DOHH2 (cell line): ENCODE results near the gene TBK1.

Source experiments
- CTCF ChIP-seq: fragments of 200-600 bp; sonication (generic); IDR thresholded peaks from one replicate; pipeline ENCODE4 v1.5.1; 2014; ENCODE audit warnings: antibody characterized with exemption, mild to moderate bottlenecking, low read depth, low read length; ENCODE audit not compliant: poor library complexity, severe bottlenecking
- EZH2phosphoT487 ChIP-seq: fragments of 200-600 bp; sonication (generic); IDR thresholded peaks from 2 replicates; pipeline ENCODE4 v1.6.1; 2017; ENCODE audit warnings: borderline replicate concordance, mild to moderate bottlenecking, antibody characterized with exemption, low read length, moderate library complexity, mixed read lengths

- TF ChIP-seq CTCF, result no peak
- no peak for TF ChIP-seq EZH2phosphoT487
Observed at GRCh38 chr12:64521833-64522232, 69.9 kb downstream of the TBK1 start.
